ENCODE data around the gene LIMK2. TPM values are rescaled to one million over a fixed set of nuclear protein-coding genes. Genes with fewer than 3 reads are reported as not detected.

The LIMK2 gene
- total RNA-seq (2022; extraction: Qiagen RNA extraction): 7.4 to 9.0 TPM (median 7.7 TPM) in 5 replicates

GRCh38 chr22:31211862-31212730 is at the start of gene LIMK2:
LIMK2 (plus strand) TSS chr22:31212298; CDS start chr22:31212409, 111 bp downstream.

GRCh38 chr22:31292236-31292989 is 80.3 kb downstream of the LIMK2 start, which contains the start of gene PIK3IP1:
PIK3IP1 (minus strand) TSS chr22:31292488; CDS start chr22:31292344, 144 bp downstream.

Other genes starting within 250 kb of the LIMK2 start
- 11.8 to 13.8 TPM (median 13.2 TPM) in 5 replicates for gene MORC2, start 243.5 kb upstream of the LIMK2 start, total RNA-seq (2022; extraction: Qiagen RNA extraction)
- 25.1 to 29.3 TPM (median 26.6 TPM) in 5 replicates for gene TUG1, start 243.0 kb upstream of the LIMK2 start, total RNA-seq (2022; extraction: Qiagen RNA extraction)
- gene SMTN, start 131.0 kb upstream of the LIMK2 start, total RNA-seq (2022; extraction: Qiagen RNA extraction): 23.2 to 32.1 TPM (median 26.6 TPM) in 5 replicates
- gene SELENOM, start 104.7 kb upstream of the LIMK2 start, total RNA-seq (2022; extraction: Qiagen RNA extraction): 55.2 to 75.8 TPM (median 69.0 TPM) in 5 replicates
- 0.44 to 0.56 TPM (median 0.54 TPM) in 5 replicates for gene INPP5J, start 89.3 kb upstream of the LIMK2 start, total RNA-seq (2022; extraction: Qiagen RNA extraction)
- not detected in 5 replicates for gene PLA2G3, start 71.8 kb upstream of the LIMK2 start, total RNA-seq (2022; extraction: Qiagen RNA extraction)
- 22.7 to 25.9 TPM (median 25.3 TPM) in 5 replicates for gene RNF185, start 52.1 kb upstream of the LIMK2 start, total RNA-seq (2022; extraction: Qiagen RNA extraction)
- 0.73 to 1.2 TPM (median 0.78 TPM) in 5 replicates for gene PIK3IP1, start 80.2 kb downstream of the LIMK2 start, total RNA-seq (2022; extraction: Qiagen RNA extraction)
- gene PATZ1, start 134.0 kb downstream of the LIMK2 start, total RNA-seq (2022; extraction: Qiagen RNA extraction): 17.2 to 21.8 TPM (median 21.5 TPM) in 5 replicates
- gene DRG1, start 187.3 kb downstream of the LIMK2 start, total RNA-seq (2022; extraction: Qiagen RNA extraction): 50.9 to 85.7 TPM (median 58.2 TPM) in 5 replicates

Measured in A549 treated with Mapracorat at 1 μM for 4 hours (cell line).